ENCODE measurements around the gene LIN37.

Gene LIN37

DNA sequence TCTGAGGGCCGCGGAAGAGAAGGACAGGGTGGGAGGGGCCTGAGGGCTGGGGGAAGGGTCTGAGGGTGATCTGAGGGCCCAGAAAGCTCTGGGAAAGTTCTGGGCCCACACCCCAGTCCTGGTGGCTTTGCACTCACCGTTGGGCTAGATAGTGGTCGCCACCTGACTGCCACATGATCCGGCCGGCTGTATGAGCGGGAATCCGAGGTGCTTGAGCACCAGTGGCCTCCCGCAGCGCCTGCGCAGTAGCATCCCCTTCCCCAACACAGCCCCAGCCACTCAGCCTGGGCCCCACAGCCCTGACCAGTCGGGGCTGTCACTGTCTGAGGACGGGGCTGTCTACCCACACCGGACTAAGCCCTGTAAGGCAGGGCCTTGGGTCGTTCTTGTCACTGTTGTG lies 49.3 kb downstream of the LIN37 start:
- TF ChIP-seq, protein P1, sequence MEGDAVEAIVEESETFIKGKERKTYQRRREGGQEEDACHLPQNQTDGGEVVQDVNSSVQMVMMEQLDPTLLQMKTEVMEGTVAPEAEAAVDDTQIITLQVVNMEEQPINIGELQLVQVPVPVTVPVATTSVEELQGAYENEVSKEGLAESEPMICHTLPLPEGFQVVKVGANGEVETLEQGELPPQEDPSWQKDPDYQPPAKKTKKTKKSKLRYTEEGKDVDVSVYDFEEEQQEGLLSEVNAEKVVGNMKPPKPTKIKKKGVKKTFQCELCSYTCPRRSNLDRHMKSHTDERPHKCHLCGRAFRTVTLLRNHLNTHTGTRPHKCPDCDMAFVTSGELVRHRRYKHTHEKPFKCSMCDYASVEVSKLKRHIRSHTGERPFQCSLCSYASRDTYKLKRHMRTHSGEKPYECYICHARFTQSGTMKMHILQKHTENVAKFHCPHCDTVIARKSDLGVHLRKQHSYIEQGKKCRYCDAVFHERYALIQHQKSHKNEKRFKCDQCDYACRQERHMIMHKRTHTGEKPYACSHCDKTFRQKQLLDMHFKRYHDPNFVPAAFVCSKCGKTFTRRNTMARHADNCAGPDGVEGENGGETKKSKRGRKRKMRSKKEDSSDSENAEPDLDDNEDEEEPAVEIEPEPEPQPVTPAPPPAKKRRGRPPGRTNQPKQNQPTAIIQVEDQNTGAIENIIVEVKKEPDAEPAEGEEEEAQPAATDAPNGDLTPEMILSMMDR (conservative IDR thresholded peaks at IDR 0.05), result no peak
- TF ChIP-seq ZFX (IDR thresholded peaks at IDR 0.05), result no peak
- H3K27ac ChIP-seq, result no peak overlapping the region

DNA sequence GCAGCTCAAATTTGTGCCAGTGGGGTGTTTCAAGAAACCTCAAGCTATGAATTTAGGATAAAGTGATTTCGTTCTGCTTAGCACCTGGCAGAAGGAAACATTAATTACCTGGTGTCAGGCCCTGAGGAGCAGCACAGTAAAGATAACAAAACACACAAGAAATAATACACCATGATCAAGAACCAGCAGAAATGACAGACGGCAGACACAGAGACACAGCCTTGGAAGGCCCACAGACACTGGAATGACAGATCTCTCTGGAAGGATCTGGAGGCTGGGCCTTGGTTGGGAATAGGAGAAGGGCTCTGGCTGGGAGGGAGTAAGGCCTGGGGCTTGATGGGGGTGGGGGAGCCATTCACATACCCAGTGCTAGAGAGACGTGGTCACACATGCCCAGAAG lies 53.5 kb downstream of the LIN37 start:
- H3K27ac ChIP-seq, result no peak overlapping the region
- no peak for TF ChIP-seq ZFX (IDR thresholded peaks at IDR 0.05)
- TF ChIP-seq, protein P1 (conservative IDR thresholded peaks at IDR 0.05), result no peak
